SK-N-SH treated with all-trans-retinoic acid at 6 μM for 48 hours (cell line): ENCODE results near the gene AFM.

ENCODE experiments used
- ATAC-seq: fragments of 200-7000 bp; cut with Tn5 transposase; 3 replicates; pipeline ENCODE4 v1.9.1; 2020; ENCODE audit warnings: mild to moderate bottlenecking, moderate library complexity
- ARNTL ChIP-seq: fragments of 450-650 bp; formaldehyde crosslinking; IDR thresholded peaks from 2 replicates; pipeline ENCODE4 v1.5.0; 2020; ENCODE audit warnings: low read depth, mild to moderate bottlenecking, moderate library complexity, borderline replicate concordance
- BACH2 ChIP-seq: fragments of 250-450 bp; sonication (Bioruptor Pico); IDR thresholded peaks from 2 replicates; pipeline ENCODE4 v1.9.0; 2021; ENCODE audit warnings: mild to moderate bottlenecking, borderline replicate concordance
- CSDC2 ChIP-seq: fragments of 250-450 bp; sonication (Bioruptor Pico); IDR thresholded peaks from 2 replicates; pipeline ENCODE4 v1.5.0; 2020; ENCODE audit warnings: mild to moderate bottlenecking, moderate library complexity
- CSRNP3 ChIP-seq: fragments of 250-450 bp; sonication (Bioruptor Pico); IDR thresholded peaks from 2 replicates; pipeline ENCODE4 v1.5.1; 2021; ENCODE audit warnings: mild to moderate bottlenecking, moderate library complexity
- ESRRG ChIP-seq: fragments of 250-450 bp; sonication (Bioruptor Pico); IDR thresholded peaks from 2 replicates; pipeline ENCODE4 v1.6.1; 2021; ENCODE audit warnings: mild to moderate bottlenecking
- GLIS3 ChIP-seq: fragments of 250-450 bp; sonication (Bioruptor Pico); IDR thresholded peaks from 2 replicates; pipeline ENCODE4 v1.5.0; 2020; ENCODE audit warnings: mild to moderate bottlenecking, moderate library complexity
- ISL1 ChIP-seq: fragments of 250-450 bp; sonication (Bioruptor Pico); IDR thresholded peaks from 2 replicates; pipeline ENCODE4 v2.1.2; 2022; ENCODE audit warnings: mild to moderate bottlenecking, moderate library complexity
- OSR1 ChIP-seq: fragments of 250-450 bp; sonication (Bioruptor Pico); IDR thresholded peaks from 2 replicates; pipeline ENCODE4 v1.8.0; 2022; ENCODE audit warnings: moderate library complexity, mild to moderate bottlenecking, inconsistent platforms
- PATZ1 ChIP-seq: fragments of 250-450 bp; sonication (Bioruptor Pico); IDR thresholded peaks from 2 replicates; pipeline ENCODE4 v1.8.0; 2020; ENCODE audit warnings: mild to moderate bottlenecking, moderate library complexity, borderline replicate concordance
- POU6F1 ChIP-seq: fragments of 250-450 bp; sonication (Bioruptor Pico); IDR thresholded peaks from 2 replicates; pipeline ENCODE4 v1.8.0; 2021; ENCODE audit warnings: low read depth, mild to moderate bottlenecking, moderate library complexity, borderline replicate concordance
- RARB ChIP-seq: fragments of 250-450 bp; sonication (Bioruptor Pico); IDR thresholded peaks from 2 replicates; pipeline ENCODE4 v1.8.0; 2021; ENCODE audit warnings: mild to moderate bottlenecking, moderate library complexity
- SNAI2 ChIP-seq: fragments of 250-450 bp; sonication (Bioruptor Pico); IDR thresholded peaks from 2 replicates; pipeline ENCODE4 v1.5.0; 2020; ENCODE audit warnings: mild to moderate bottlenecking, moderate library complexity
- TCF4 ChIP-seq: fragments of 250-450 bp; sonication (Bioruptor Pico); IDR thresholded peaks from 2 replicates; pipeline ENCODE4 v1.8.0; 2021; ENCODE audit warnings: mild to moderate bottlenecking, moderate library complexity, borderline replicate concordance
- TOX ChIP-seq: fragments of 250-450 bp; sonication (Bioruptor Pico); IDR thresholded peaks from 2 replicates; pipeline ENCODE4 v1.8.0; 2021; ENCODE audit warnings: mild to moderate bottlenecking, moderate library complexity, borderline replicate concordance
- ZC3H10 ChIP-seq: fragments of 250-450 bp; sonication (Bioruptor Pico); IDR thresholded peaks from 2 replicates; pipeline ENCODE4 v1.5.1; 2021; ENCODE audit warnings: mild to moderate bottlenecking, moderate library complexity
- ZFP3 ChIP-seq: fragments of 250-450 bp; sonication (Bioruptor Pico); IDR thresholded peaks from 2 replicates; pipeline ENCODE4 v1.5.0; 2020; ENCODE audit warnings: mild to moderate bottlenecking, moderate library complexity
- ZFP30 ChIP-seq: fragments of 450-650 bp; formaldehyde crosslinking; IDR thresholded peaks from 2 replicates; pipeline ENCODE4 v1.5.0; 2022; ENCODE audit warnings: mild to moderate bottlenecking, moderate library complexity
- ZNF565 ChIP-seq: fragments of 450-650 bp; formaldehyde crosslinking; conservative IDR thresholded peaks from 2 replicates; pipeline ENCODE4 v1.5.0; 2020; ENCODE audit warnings: low read depth, mild to moderate bottlenecking, moderate library complexity
- ZNF70 ChIP-seq: fragments of 450-650 bp; formaldehyde crosslinking; IDR thresholded peaks from 2 replicates; pipeline ENCODE4 v1.5.0; 2020; ENCODE audit warnings: mild to moderate bottlenecking, moderate library complexity
- ZNF8 ChIP-seq: fragments of 450-650 bp; formaldehyde crosslinking; IDR thresholded peaks from 2 replicates; pipeline ENCODE4 v1.5.0; 2020; ENCODE audit warnings: mild to moderate bottlenecking, moderate library complexity
- TF ChIP-seq, protein P1 (sequence below): fragments of 250-450 bp; sonication (Bioruptor Pico); IDR thresholded peaks from 2 replicates; pipeline ENCODE4 v1.5.0; 2020; ENCODE audit warnings: mild to moderate bottlenecking, moderate library complexity
- TF ChIP-seq, protein P2 (sequence below): fragments of 250-450 bp; sonication (Bioruptor Pico); IDR thresholded peaks from 2 replicates; pipeline ENCODE4 v1.5.1; 2020; ENCODE audit warnings: low read depth, mild to moderate bottlenecking, moderate library complexity

The AFM gene

DNA sequence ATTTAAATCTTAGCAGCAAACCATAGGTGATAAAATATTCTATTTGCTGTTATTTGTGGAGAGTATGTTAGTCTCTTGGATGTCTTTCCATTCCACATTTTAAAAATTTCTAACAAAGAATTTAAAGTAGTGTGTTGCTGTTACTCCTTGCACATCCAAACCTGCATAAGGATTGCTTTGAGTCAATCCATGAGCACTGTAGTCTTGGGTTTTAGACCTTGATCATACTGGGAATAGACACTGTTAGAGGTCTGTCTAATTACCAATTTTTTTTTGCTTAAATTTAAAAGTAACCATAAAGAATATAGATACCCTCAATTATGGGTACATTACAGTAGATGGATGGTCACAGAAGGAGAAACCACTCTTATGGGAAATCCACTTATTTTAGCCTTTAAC, 44.0 kb upstream of the AFM start:
- TF ChIP-seq, protein P1, sequence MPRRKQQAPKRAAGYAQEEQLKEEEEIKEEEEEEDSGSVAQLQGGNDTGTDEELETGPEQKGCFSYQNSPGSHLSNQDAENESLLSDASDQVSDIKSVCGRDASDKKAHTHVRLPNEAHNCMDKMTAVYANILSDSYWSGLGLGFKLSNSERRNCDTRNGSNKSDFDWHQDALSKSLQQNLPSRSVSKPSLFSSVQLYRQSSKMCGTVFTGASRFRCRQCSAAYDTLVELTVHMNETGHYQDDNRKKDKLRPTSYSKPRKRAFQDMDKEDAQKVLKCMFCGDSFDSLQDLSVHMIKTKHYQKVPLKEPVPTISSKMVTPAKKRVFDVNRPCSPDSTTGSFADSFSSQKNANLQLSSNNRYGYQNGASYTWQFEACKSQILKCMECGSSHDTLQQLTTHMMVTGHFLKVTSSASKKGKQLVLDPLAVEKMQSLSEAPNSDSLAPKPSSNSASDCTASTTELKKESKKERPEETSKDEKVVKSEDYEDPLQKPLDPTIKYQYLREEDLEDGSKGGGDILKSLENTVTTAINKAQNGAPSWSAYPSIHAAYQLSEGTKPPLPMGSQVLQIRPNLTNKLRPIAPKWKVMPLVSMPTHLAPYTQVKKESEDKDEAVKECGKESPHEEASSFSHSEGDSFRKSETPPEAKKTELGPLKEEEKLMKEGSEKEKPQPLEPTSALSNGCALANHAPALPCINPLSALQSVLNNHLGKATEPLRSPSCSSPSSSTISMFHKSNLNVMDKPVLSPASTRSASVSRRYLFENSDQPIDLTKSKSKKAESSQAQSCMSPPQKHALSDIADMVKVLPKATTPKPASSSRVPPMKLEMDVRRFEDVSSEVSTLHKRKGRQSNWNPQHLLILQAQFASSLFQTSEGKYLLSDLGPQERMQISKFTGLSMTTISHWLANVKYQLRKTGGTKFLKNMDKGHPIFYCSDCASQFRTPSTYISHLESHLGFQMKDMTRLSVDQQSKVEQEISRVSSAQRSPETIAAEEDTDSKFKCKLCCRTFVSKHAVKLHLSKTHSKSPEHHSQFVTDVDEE (CRISPR knock-in tag) = no peak
- no peak for TF ChIP-seq ZNF70
- TF ChIP-seq PATZ1 (CRISPR knock-in tag) = no peak
- no peak for TF ChIP-seq ZFP3
- TF ChIP-seq ZNF565 (CRISPR knock-in tag) = no peak
- TF ChIP-seq BACH2 (CRISPR knock-in tag) = no peak
- TF ChIP-seq CSRNP3 (CRISPR knock-in tag) = no peak
- TF ChIP-seq POU6F1 = no peak
- no peak for TF ChIP-seq ZFP30 (CRISPR knock-in tag)
- no peak for TF ChIP-seq SNAI2 (CRISPR knock-in tag)
- no peak for TF ChIP-seq TCF4
- TF ChIP-seq ESRRG (CRISPR knock-in tag) = no peak
- no peak for TF ChIP-seq GLIS3 (CRISPR knock-in tag)
- no peak for TF ChIP-seq OSR1 (CRISPR knock-in tag)
- no peak for TF ChIP-seq RARB (CRISPR knock-in tag)
- TF ChIP-seq, protein P2, sequence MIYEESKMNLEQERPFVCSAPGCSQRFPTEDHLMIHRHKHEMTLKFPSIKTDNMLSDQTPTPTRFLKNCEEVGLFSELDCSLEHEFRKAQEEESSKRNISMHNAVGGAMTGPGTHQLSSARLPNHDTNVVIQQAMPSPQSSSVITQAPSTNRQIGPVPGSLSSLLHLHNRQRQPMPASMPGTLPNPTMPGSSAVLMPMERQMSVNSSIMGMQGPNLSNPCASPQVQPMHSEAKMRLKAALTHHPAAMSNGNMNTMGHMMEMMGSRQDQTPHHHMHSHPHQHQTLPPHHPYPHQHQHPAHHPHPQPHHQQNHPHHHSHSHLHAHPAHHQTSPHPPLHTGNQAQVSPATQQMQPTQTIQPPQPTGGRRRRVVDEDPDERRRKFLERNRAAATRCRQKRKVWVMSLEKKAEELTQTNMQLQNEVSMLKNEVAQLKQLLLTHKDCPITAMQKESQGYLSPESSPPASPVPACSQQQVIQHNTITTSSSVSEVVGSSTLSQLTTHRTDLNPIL (CRISPR knock-in tag) = no peak
- TF ChIP-seq CSDC2 = no peak
- no peak for TF ChIP-seq ARNTL (CRISPR knock-in tag)
- TF ChIP-seq ISL1 = no peak
- no peak for ATAC-seq

GRCh38 chr4:73438048-73438447, 43.5 kb upstream of the AFM start:
- TF ChIP-seq ISL1 (no peak), POU6F1 (no peak), ZC3H10 (CRISPR knock-in tag) (no peak), ZFP30 (CRISPR knock-in tag) (no peak), RARB (CRISPR knock-in tag) (no peak), ARNTL (CRISPR knock-in tag) (no peak), GLIS3 (CRISPR knock-in tag) (no peak), ZFP3 (no peak), OSR1 (CRISPR knock-in tag) (no peak), BACH2 (CRISPR knock-in tag) (no peak), ZNF565 (CRISPR knock-in tag) (no peak), ZNF8 (no peak), TCF4 (no peak), CSRNP3 (CRISPR knock-in tag) (no peak), TOX (CRISPR knock-in tag) (no peak)
- TF ChIP-seq, protein P2 (CRISPR knock-in tag) = no peak
- TF ChIP-seq, protein P1 (CRISPR knock-in tag) = no peak
- no peak for ATAC-seq
